Measurements from ENCODE around the gene TUFT1.
A peak's percentile ranks its signal among the peaks of the same experiment; 100 is the strongest.

DNA sequence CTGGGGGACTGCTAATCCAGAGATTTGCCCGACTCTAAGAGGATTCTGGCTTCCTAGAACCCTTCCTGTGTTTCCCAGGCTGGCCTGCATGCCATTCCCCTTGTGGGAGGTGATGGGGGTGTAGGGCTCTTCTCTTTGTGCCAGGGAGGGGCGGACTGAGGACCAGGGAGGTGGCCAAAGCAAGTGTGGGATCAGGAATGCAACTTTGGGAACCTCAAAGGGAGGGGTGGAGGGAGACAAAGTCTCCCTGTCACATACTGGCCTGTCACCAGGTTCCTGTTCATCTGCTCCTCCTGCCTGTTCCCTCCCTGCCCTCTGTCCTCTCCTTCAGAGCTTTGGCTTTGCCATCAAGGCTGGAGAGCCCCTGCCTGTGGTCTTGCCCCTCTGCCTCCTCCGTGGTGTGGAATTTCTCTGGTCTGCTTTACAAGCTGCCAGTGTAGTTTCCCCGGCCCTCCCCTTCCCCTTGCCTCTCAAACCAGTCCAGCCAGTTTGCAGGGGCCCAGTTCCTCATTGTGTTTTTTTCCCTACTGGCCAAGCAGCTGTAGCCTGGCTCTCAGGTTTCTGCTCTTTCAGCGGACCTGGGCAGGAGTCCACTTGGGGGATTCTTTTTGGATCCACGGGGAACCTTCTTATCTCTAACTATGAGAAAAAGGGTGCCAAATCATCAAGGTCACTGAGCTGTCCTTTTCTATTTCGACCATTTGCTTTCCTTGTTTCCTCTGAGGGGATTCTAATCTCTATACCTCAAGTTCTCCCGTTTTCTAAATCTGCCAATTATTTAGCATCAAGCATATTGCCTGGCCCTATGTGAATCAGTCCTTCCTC is 27.1 kb upstream of the TUFT1 start:
- peak; percentile 85 for TF ChIP-seq NFIC (IDR thresholded peaks at IDR 0.05)
- TF ChIP-seq CREB1 (IDR thresholded peaks at IDR 0.05; ENCODE audit: low read depth), result no peak
- no peak for TF ChIP-seq USF1 (IDR thresholded peaks at IDR 0.05)
- TF ChIP-seq MAX (IDR thresholded peaks at IDR 0.05), result peak; percentile 70; the same call in 1 of the 2 replicates
- peak; percentile 32; the same call in 1 of the 2 replicates for TF ChIP-seq RAD21 (IDR thresholded peaks at IDR 0.05; ENCODE audit: low read depth)
- TF ChIP-seq TAF1 (IDR thresholded peaks at IDR 0.05; ENCODE audit: low read depth), result 0 out of 2 replicates have a peak, but pooled peaks have one; percentile 42
- TF ChIP-seq, protein P1, sequence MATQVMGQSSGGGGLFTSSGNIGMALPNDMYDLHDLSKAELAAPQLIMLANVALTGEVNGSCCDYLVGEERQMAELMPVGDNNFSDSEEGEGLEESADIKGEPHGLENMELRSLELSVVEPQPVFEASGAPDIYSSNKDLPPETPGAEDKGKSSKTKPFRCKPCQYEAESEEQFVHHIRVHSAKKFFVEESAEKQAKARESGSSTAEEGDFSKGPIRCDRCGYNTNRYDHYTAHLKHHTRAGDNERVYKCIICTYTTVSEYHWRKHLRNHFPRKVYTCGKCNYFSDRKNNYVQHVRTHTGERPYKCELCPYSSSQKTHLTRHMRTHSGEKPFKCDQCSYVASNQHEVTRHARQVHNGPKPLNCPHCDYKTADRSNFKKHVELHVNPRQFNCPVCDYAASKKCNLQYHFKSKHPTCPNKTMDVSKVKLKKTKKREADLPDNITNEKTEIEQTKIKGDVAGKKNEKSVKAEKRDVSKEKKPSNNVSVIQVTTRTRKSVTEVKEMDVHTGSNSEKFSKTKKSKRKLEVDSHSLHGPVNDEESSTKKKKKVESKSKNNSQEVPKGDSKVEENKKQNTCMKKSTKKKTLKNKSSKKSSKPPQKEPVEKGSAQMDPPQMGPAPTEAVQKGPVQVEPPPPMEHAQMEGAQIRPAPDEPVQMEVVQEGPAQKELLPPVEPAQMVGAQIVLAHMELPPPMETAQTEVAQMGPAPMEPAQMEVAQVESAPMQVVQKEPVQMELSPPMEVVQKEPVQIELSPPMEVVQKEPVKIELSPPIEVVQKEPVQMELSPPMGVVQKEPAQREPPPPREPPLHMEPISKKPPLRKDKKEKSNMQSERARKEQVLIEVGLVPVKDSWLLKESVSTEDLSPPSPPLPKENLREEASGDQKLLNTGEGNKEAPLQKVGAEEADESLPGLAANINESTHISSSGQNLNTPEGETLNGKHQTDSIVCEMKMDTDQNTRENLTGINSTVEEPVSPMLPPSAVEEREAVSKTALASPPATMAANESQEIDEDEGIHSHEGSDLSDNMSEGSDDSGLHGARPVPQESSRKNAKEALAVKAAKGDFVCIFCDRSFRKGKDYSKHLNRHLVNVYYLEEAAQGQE (IDR thresholded peaks at IDR 0.05; ENCODE audit: low read depth), result no peak

Data from Ishikawa (cell line).